ENCODE results near the gene GRAMD1B. TPM values are rescaled to one million over a fixed set of nuclear protein-coding genes. Genes with fewer than 3 reads are reported as not detected.

GRAMD1B gene
- total RNA-seq, 1 donor from 2014 or later: 155 TPM

DNA sequence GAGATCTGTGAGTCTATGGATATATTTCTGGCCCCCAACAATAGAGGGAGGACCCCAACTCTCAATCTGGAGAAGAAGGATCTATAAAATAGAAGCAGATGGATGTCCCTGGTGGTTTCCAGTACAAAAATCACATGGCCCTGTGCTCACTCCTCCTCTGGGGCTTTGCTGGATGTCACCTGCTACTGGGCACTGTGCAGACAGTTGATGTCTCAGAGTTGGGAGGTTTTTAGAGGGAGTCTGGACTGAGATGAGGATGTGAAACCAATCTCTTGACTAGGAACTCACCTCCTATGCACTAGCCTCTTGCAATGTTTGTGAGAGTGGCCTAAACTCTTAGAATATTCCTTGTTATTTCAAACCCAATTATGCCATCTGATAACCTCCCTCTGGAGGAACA, 117.1 kb downstream of the GRAMD1B start:
- intact Hi-C loops (cut with micrococcal nuclease): no loop called here
- H3K36me3 Mint-ChIP-seq (ENCODE audit: low read depth): peaks cover 10% of the 10 kb centered on the region
- no peak for DNase-seq (ENCODE audit: low spot score)
- peaks cover 54% of the 10 kb centered on the region for H3K4me1 Mint-ChIP-seq (ENCODE audit: low read depth)
- no peak overlapping the region for H3K27ac Mint-ChIP-seq
- no peak overlapping the region for H3K4me3 Mint-ChIP-seq
- H3K9me3 Mint-ChIP-seq: no peaks in the 10 kb centered on the region
- no peaks in the 10 kb centered on the region for H3K27me3 Mint-ChIP-seq (ENCODE audit: insufficient read depth)

DNA sequence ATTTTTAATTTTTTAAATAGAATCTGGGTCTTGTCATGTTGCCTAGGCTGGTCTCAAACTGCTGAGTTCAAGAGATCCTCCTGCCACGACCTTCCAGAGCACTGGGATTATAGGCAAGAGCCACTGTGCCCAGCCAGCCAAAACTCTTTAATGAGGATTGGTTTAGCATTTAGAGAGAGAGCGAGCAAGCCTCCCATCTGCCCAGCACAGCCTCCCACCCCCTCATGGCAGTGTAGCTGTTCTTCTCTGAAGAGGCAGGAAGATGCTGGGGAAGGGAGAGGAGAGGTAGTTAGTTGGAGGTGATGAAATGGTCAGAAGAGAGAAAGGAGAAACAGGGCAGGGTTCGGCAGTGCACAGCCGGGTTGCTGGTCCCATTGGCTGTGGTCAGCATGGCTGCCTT, 118.7 kb downstream of the GRAMD1B start:
- Mint-ChIP-seq H3K9me3 (no peaks in the 10 kb centered on the region), H3K4me3 (no peak overlapping the region), H3K27me3 (ENCODE audit: insufficient read depth) (no peaks in the 10 kb centered on the region), H3K36me3 (ENCODE audit: low read depth) (peaks cover 5% of the 10 kb centered on the region), H3K27ac (peak overlapping the region; percentile 21), H3K4me1 (ENCODE audit: low read depth) (peaks cover 46% of the 10 kb centered on the region)
- DNase-seq (ENCODE audit: low spot score): no peak
- intact Hi-C loops (cut with micrococcal nuclease): no loop called here

DNA sequence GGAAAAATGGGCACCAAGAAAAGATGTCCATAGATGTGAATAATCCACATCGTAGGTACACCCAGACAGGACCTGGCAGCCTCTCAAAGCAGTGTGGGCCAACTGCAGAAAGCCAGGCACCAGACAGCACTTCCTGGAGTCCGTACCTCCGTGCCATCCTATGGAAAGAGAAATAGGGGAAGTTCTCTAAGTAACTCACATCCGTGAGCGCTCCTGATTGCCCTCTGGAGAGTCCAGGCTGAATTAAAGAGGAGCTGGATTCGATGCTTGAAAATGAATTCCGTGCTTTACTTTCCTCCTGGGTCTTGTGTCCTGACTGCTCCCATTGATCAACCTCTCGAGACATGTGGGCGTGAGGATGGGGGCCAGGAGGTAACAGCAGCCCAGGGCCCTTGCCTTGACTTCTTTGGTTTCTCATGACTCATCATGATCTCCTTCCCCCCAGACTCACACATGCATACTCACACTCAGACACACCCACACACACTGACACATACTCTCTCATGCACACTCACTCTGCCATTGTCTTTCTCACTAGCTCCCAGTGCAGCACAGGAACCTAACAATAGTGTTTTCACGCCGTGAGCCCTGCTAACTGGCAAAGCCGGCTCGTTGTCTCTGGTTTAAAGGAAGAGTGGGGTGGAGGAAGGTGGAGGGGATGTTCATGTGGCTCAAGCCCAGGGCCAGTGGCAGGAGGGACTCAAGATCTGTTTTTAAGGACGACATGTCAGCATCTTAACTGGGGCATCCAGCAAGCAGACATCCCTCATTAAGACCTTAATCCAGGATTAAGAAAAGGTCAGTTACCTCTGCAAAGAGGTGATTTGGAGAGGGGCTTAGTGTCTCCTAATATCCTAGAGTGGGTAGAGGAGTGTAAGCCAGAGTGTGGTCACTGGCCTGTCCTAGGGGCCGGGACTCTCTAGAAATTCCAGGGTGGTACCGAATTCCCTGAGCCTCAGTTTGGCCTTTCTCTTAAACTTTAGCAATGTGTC, 120.2 kb downstream of the GRAMD1B start:
- Mint-ChIP-seq H3K27me3 (ENCODE audit: insufficient read depth) (no peaks in the 10 kb centered on the region), H3K4me1 (ENCODE audit: low read depth) (peaks cover 41% of the 10 kb centered on the region), H3K36me3 (ENCODE audit: low read depth) (peaks cover 8% of the 10 kb centered on the region), H3K27ac (peak overlapping the region; percentile 10), H3K4me3 (no peak overlapping the region), H3K9me3 (no peaks in the 10 kb centered on the region)
- intact Hi-C loops (cut with micrococcal nuclease): loop anchor here (10.0 kb wide), 1 partner anchor 435 kb away; no protein-coding TSS in a partner anchor
- DNase-seq (ENCODE audit: low spot score): no peak

DNA sequence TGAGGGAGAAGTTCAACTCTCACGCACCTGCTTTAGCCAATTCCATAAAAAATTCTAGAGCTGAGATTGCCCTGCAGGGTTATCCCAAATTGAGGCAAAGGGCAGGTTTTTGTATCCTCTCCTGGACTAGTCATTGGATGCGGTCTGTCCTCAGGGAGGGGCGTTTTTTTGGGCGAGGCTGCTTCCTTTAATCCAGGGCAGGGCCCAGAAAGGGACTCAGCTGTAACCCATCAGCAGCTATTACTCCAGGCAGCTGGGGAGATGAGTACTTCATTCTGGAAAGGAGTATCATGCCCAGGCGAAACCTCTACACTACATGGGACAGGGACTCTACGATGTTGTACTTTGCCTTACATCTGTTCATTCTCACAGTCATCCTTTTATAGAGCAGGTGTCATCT, 121.0 kb downstream of the GRAMD1B start:
- Mint-ChIP-seq H3K4me3 (no peak overlapping the region), H3K9me3 (no peaks in the 10 kb centered on the region), H3K36me3 (ENCODE audit: low read depth) (peaks cover 8% of the 10 kb centered on the region), H3K4me1 (ENCODE audit: low read depth) (peaks cover 40% of the 10 kb centered on the region), H3K27ac (no peak overlapping the region), H3K27me3 (ENCODE audit: insufficient read depth) (no peaks in the 10 kb centered on the region)
- intact Hi-C loops (cut with micrococcal nuclease): loop anchor here (10.0 kb wide), 1 partner anchor 436 kb away; no protein-coding TSS in a partner anchor
- no peak for DNase-seq (ENCODE audit: low spot score)

DNA sequence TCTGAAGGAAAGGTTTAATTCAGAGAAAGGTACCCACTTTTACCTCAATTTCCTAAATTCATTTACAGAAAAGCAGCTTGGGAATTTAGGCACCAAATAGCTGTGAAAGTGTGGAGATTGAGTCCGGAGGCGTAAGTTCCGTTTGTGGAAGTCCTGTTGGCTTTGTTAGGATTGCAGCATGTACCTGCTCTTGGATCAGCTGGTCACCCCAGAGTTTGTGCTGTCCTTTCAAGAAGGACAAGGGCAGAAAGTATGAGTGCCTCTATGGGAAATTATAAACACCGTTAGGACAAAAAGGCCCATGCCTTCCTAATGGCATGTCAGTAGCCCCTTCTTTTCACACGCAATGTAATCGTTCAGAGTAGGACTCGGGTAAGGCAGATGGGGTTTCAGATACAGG, 126.6 kb downstream of the GRAMD1B start:
- H3K4me3 Mint-ChIP-seq: no peak overlapping the region
- H3K4me1 Mint-ChIP-seq (ENCODE audit: low read depth): peaks cover 30% of the 10 kb centered on the region
- no peaks in the 10 kb centered on the region for H3K27me3 Mint-ChIP-seq (ENCODE audit: insufficient read depth)
- no peak overlapping the region for H3K27ac Mint-ChIP-seq
- peaks cover 10% of the 10 kb centered on the region for H3K36me3 Mint-ChIP-seq (ENCODE audit: low read depth)
- DNase-seq (ENCODE audit: low spot score): no peak
- H3K9me3 Mint-ChIP-seq: no peaks in the 10 kb centered on the region
- intact Hi-C loops (cut with micrococcal nuclease): loop anchor here (10.0 kb wide), 1 partner anchor 442 kb away; no protein-coding TSS in a partner anchor

DNA sequence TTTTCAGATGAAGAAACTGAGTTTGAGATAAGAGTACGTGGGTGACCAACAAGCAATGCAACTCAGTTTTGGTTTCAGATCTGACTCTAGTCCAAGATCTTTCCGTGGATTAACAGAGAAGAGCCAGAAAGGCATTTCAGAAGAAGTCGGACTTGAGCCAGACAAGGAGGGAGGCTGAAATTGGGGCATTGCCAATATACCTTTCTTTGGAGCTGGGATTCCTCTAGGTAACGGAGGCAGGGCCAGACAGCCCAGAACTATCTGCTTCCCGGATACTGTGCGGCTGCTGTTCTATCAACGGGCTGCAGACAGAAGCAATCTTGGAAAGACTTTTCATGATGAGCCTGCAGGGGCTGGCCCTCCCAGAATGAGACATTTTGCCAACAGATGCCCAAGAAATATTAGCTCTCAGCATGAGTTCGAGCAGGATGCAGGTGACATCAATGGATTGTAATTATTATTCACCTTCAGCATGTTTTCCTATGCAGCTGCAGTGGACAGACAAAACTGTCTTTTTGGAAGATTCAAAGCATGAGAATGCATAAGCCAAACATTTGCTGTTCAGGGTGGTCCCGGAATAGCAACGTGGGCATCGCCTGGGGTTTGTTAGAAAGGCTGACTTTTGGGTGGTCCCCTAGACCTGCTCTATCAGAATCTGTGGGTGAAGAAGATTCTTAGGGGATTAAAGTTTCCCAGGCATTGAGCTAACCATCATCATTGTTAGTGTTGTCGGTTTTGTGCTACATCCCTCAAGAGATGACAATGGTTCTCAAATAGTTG, 128.7 kb downstream of the GRAMD1B start:
- intact Hi-C loops (cut with micrococcal nuclease): loop anchor here (10.0 kb wide), 1 partner anchor 444 kb away; no protein-coding TSS in a partner anchor
- H3K4me1 Mint-ChIP-seq (ENCODE audit: low read depth): peaks cover 25% of the 10 kb centered on the region
- H3K36me3 Mint-ChIP-seq (ENCODE audit: low read depth): peaks cover 12% of the 10 kb centered on the region
- H3K27ac Mint-ChIP-seq: no peak overlapping the region
- H3K27me3 Mint-ChIP-seq (ENCODE audit: insufficient read depth): no peaks in the 10 kb centered on the region
- H3K9me3 Mint-ChIP-seq: no peaks in the 10 kb centered on the region
- no peak overlapping the region for H3K4me3 Mint-ChIP-seq
- DNase-seq (ENCODE audit: low spot score): no peak

DNA sequence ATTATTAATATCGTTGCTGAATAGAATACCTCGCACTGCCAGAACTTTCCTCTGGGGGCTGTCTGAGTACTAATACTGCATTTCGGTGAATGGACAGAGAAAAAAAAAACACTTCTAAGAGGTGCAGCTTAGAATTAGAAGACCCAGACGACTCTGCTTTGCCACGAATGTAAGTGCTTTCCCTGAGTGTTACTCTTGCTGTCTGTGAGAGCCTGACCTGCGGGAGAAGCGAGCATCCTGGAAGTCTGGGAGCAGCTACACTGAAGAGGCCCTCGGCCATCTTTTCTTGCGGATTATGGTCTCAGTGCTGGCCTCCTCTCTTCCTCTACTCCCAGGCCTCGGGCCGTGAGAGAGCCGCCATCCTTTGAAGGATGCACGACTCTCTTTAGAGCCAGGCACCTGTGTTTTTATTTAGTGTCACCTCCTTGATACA, 129.5 kb downstream of the GRAMD1B start:
- Mint-ChIP-seq H3K4me1 (ENCODE audit: low read depth) (peaks cover 26% of the 10 kb centered on the region), H3K36me3 (ENCODE audit: low read depth) (peaks cover 12% of the 10 kb centered on the region), H3K27ac (no peak overlapping the region), H3K27me3 (ENCODE audit: insufficient read depth) (no peaks in the 10 kb centered on the region), H3K9me3 (no peaks in the 10 kb centered on the region), H3K4me3 (peak overlapping the region; percentile 65)
- no peak for DNase-seq (ENCODE audit: low spot score)
- intact Hi-C loops (cut with micrococcal nuclease): loop anchor here (10.0 kb wide), 1 partner anchor 445 kb away; no protein-coding TSS in a partner anchor

DNA sequence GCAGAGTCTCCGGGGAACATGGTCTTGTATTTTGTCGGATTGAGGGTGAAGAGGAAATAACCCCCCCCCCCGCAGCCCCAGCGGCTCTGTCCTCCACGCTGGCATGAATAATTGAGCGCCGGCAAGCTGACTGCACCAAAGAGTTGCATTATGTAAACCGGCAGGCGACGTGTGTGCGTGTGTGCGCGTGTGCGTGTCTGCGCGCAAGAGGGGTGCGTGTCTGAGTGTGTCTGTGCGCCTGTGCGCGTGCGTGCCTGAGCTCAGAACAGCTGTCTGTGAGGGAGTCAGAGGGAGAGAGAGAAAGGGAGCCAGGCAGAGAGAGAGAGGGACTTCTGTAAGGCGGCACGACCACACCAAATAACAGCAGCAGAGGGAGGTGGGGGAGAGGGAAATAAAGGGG, 129.9 kb downstream of the GRAMD1B start:
- H3K4me1 Mint-ChIP-seq (ENCODE audit: low read depth): peaks cover 28% of the 10 kb centered on the region
- DNase-seq (ENCODE audit: low spot score): peak; percentile 24
- H3K36me3 Mint-ChIP-seq (ENCODE audit: low read depth): peaks cover 11% of the 10 kb centered on the region
- peak overlapping the region; percentile 57 for H3K27ac Mint-ChIP-seq
- H3K27me3 Mint-ChIP-seq (ENCODE audit: insufficient read depth): no peaks in the 10 kb centered on the region
- intact Hi-C loops (cut with micrococcal nuclease): no loop called here
- H3K4me3 Mint-ChIP-seq: peak overlapping the region; percentile 65
- no peaks in the 10 kb centered on the region for H3K9me3 Mint-ChIP-seq

DNA sequence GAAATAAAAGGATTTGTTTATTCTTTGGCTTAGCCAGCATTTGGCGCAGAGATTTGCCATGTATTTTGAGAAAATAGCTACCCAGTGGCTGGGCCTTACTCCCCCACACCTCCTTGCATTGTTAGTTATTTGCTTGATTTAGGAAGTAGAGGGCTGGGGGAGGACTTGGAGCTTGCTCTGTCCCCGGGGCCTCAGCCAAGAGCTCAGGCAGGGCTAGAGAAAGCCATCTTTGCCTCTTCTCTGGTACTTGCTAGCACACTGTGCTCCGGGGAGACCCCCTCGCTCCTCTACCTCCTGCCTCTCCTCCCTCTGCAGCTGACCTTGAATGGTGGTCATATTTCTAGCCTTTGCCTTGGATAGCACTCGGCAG, 131.3 kb downstream of the GRAMD1B start:
- H3K9me3 Mint-ChIP-seq: no peaks in the 10 kb centered on the region
- H3K4me1 Mint-ChIP-seq (ENCODE audit: low read depth): peaks cover 32% of the 10 kb centered on the region
- no peaks in the 10 kb centered on the region for H3K27me3 Mint-ChIP-seq (ENCODE audit: insufficient read depth)
- intact Hi-C loops (cut with micrococcal nuclease): no loop called here
- no peak overlapping the region for H3K4me3 Mint-ChIP-seq
- no peak for DNase-seq (ENCODE audit: low spot score)
- peaks cover 11% of the 10 kb centered on the region for H3K36me3 Mint-ChIP-seq (ENCODE audit: low read depth)
- no peak overlapping the region for H3K27ac Mint-ChIP-seq

DNA sequence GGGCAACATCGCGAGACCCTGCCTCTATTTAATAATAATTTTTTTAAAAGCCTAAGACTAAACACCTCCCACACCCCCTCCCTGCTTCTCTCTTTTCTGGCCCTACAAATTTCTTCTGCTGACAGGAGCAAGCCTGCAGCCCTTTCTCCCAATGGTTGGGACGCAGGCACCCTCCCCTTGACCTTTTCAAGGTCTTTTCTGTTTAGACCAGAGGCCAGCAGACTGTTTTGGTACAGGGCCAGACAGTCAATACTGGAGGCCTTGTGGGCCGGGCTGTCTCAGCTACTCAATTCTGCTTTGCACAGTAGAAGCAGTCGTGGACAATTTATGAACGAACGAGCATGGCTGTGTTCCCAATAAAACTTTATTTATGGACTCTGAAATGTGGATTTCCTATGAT, 132.1 kb downstream of the GRAMD1B start:
- H3K4me1 Mint-ChIP-seq (ENCODE audit: low read depth): peaks cover 32% of the 10 kb centered on the region
- H3K36me3 Mint-ChIP-seq (ENCODE audit: low read depth): peaks cover 9% of the 10 kb centered on the region
- H3K4me3 Mint-ChIP-seq: no peak overlapping the region
- H3K27me3 Mint-ChIP-seq (ENCODE audit: insufficient read depth): no peaks in the 10 kb centered on the region
- intact Hi-C loops (cut with micrococcal nuclease): no loop called here
- no peak overlapping the region for H3K27ac Mint-ChIP-seq
- H3K9me3 Mint-ChIP-seq: no peaks in the 10 kb centered on the region
- no peak for DNase-seq (ENCODE audit: low spot score)

DNA sequence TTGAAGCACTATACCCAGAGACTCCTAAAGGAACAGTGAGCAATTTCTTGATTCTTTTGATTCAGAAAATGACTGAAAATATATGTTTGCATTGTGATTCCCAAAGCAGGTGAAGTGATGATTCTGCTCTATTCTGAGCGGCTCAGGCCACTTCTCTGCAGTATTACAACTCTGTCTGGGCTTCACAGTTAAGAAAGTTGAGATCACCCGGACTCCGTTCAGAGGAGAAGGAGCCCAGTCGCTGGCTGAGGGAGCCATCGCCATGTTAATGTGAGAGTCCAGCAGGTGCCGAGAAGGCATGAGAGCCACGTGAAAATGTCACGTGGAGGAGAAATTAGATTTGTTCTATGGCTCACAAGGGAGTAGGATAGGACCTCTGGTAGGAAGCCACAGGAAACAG, 132.8 kb downstream of the GRAMD1B start:
- Mint-ChIP-seq H3K27ac (no peak overlapping the region), H3K4me1 (ENCODE audit: low read depth) (peaks cover 32% of the 10 kb centered on the region), H3K27me3 (ENCODE audit: insufficient read depth) (no peaks in the 10 kb centered on the region), H3K36me3 (ENCODE audit: low read depth) (peaks cover 9% of the 10 kb centered on the region), H3K9me3 (no peaks in the 10 kb centered on the region), H3K4me3 (no peak overlapping the region)
- no peak for DNase-seq (ENCODE audit: low spot score)
- intact Hi-C loops (cut with micrococcal nuclease): no loop called here

DNA sequence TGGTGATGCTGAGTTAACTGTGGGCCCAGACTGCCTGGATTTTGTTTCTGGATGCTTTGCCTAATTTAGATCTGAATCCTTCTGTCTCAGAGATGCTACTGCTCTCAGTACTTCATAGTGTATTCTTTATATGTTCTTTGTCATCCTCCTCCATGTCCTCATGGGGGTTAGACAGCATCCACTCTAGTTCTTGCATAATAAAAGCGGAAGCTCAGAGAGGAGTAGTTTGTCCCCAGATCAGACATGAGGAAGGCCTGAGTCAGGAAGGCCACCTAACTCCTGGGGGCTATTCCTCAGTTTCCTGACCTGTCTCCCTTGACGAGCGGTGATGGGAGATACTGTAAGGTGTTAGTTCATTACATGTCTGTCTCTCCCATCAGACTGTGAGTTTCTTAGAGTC, 134.2 kb downstream of the GRAMD1B start:
- Mint-ChIP-seq H3K27ac (no peak overlapping the region), H3K4me3 (no peak overlapping the region), H3K27me3 (ENCODE audit: insufficient read depth) (no peaks in the 10 kb centered on the region), H3K9me3 (no peaks in the 10 kb centered on the region), H3K4me1 (ENCODE audit: low read depth) (peaks cover 24% of the 10 kb centered on the region), H3K36me3 (ENCODE audit: low read depth) (peaks cover 5% of the 10 kb centered on the region)
- DNase-seq (ENCODE audit: low spot score): no peak
- intact Hi-C loops (cut with micrococcal nuclease): no loop called here

DNA sequence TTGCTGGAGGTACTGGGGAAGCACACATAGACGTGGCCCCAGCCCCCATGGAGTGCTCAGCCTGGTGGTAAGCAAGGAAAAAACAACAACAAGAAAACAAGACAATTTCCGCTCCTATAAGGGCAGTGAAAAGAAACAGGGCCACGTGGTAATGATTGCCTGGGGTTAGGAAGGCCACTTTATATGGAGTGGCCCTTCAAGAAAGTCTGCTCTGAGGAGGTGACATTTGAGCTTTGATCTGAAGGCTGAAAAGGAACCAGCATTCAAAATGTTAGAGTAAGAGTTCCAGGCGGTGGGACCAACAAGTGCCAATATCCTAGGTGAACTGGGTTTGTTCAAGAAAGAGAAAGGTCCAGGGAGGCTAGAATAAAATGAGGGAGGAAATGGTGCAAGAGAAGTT, 136.8 kb downstream of the GRAMD1B start:
- Mint-ChIP-seq H3K9me3 (no peaks in the 10 kb centered on the region), H3K27ac (peak overlapping the region; percentile 52), H3K27me3 (ENCODE audit: insufficient read depth) (no peaks in the 10 kb centered on the region), H3K36me3 (ENCODE audit: low read depth) (peaks cover 5% of the 10 kb centered on the region), H3K4me1 (ENCODE audit: low read depth) (peaks cover 17% of the 10 kb centered on the region), H3K4me3 (no peak overlapping the region)
- no peak for DNase-seq (ENCODE audit: low spot score)
- intact Hi-C loops (cut with micrococcal nuclease): no loop called here

Measured in activated T-helper 1 cell treated with anti-CD3 and anti-CD28 coated beads, Interleukin-12 subunit alpha, Interleukin-12 subunit beta, Interleukin-2, Interleukin-4 antibody, amounts not matched to agents 30 ng/mL and 10 ng/mL and 1 ng/mL, durations not matched to agents 14 hours and 24 hours and 36 hours (primary cell).